ENCODE measurements around the gene ATG16L2.

ATG16L2 gene

DNA sequence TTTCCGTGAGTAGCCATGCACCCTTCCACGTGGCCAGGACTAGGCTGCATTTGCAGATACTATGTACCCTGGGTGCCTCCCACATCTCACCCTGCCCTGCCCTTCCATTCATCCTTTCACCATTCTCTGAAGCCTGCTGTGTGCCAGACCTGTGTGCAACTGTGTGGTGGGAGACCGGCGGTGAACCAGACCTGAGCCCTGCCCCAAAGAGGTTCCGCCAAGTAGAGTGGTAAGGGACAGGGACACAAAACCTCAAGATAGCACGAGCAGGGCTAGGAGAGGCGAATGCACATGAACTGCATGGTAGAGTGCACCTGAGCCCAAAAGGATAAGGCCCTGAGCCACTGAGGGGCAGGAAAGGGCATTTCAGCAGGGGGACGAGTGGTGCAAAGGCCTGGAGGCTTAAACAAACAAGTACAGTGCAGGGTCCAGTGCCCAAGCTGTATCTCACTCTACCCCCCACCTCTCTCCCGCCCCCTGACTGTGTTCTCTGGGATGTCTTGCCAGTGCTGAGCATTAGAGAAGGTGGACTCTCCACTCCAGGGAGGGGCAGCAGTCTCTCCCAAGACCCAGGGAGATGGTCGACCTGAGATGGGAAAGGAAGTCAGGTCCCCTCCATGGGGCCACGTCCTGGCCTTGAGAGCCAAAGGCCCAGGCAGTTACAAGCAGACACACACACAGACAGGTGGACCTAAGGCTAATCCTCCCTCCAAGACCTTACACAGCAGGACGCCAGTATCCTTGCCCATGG lies 47.9 kb upstream of the ATG16L2 start:
- TF ChIP-seq RARB (CRISPR knock-in tag; IDR thresholded peaks at IDR 0.05) (no peak), PATZ1 (CRISPR knock-in tag; IDR thresholded peaks at IDR 0.05; ENCODE audit: borderline replicate concordance) (no peak), ZC3H10 (CRISPR knock-in tag; IDR thresholded peaks at IDR 0.05) (no peak), ZNF8 (CRISPR knock-in tag; IDR thresholded peaks at IDR 0.05) (no peak), CSDC2 (CRISPR knock-in tag; IDR thresholded peaks at IDR 0.05) (no peak), ISL1 (CRISPR knock-in tag; IDR thresholded peaks at IDR 0.05) (no peak), SNAI2 (CRISPR knock-in tag; IDR thresholded peaks at IDR 0.05) (no peak), ZFP3 (CRISPR knock-in tag; IDR thresholded peaks at IDR 0.05) (no peak), ESRRG (CRISPR knock-in tag; IDR thresholded peaks at IDR 0.05) (no peak), ARNTL (CRISPR knock-in tag; IDR thresholded peaks at IDR 0.05; ENCODE audit: borderline replicate concordance, low read depth) (no peak), GLIS3 (CRISPR knock-in tag; IDR thresholded peaks at IDR 0.05) (no peak), ZNF70 (CRISPR knock-in tag; IDR thresholded peaks at IDR 0.05) (no peak), BACH2 (CRISPR knock-in tag; IDR thresholded peaks at IDR 0.05; ENCODE audit: borderline replicate concordance) (no peak), ZNF565 (CRISPR knock-in tag; conservative IDR thresholded peaks at IDR 0.05; ENCODE audit: low read depth) (no peak), CREB5 (CRISPR knock-in tag; IDR thresholded peaks at IDR 0.05; ENCODE audit: low read depth) (no peak)
- TF ChIP-seq, protein P1, sequence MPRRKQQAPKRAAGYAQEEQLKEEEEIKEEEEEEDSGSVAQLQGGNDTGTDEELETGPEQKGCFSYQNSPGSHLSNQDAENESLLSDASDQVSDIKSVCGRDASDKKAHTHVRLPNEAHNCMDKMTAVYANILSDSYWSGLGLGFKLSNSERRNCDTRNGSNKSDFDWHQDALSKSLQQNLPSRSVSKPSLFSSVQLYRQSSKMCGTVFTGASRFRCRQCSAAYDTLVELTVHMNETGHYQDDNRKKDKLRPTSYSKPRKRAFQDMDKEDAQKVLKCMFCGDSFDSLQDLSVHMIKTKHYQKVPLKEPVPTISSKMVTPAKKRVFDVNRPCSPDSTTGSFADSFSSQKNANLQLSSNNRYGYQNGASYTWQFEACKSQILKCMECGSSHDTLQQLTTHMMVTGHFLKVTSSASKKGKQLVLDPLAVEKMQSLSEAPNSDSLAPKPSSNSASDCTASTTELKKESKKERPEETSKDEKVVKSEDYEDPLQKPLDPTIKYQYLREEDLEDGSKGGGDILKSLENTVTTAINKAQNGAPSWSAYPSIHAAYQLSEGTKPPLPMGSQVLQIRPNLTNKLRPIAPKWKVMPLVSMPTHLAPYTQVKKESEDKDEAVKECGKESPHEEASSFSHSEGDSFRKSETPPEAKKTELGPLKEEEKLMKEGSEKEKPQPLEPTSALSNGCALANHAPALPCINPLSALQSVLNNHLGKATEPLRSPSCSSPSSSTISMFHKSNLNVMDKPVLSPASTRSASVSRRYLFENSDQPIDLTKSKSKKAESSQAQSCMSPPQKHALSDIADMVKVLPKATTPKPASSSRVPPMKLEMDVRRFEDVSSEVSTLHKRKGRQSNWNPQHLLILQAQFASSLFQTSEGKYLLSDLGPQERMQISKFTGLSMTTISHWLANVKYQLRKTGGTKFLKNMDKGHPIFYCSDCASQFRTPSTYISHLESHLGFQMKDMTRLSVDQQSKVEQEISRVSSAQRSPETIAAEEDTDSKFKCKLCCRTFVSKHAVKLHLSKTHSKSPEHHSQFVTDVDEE (CRISPR knock-in tag; IDR thresholded peaks at IDR 0.05): no peak
- no peak for ATAC-seq

DNA sequence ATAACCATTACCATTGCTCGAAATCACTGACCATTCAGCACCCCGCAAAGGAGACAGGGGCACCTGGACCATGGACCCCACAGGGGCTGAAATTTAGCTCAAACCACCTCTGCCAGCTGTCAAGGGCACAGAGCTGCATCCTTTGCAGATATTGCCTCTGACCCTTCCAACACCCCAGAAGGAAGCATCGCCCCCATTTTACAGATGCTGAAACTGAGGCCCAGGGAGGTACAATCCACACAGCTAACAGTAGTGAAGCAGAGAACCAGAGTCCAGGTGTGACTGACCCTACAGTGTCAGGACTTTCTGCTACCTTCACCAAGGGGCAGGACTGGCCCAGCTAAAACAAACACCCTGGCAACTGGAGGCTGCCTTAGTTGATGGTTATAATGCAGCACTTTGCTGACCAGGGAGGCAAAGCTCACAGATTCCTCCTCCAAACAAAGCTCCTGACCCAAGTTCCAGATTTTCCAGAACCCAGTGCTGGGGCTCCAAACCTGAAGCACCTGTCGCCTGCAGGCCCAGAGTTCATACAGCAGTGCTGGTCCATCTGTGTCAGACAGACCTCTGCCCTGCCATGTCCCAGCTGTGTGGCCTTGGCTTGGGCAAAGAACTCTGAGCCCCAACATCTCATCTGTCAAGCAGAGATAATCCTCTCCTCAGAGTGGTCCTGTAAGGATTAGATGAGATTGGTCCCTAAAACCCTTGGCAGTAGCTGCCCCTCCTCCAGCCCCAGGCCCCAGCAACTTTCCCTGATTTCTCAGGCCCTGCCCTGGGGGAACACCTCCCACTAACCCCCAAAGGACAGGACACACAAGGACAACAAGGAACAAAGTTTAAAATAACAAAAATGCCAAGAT lies 46.8 kb upstream of the ATG16L2 start:
- no peak for ATAC-seq
- TF ChIP-seq OSR1 (CRISPR knock-in tag; IDR thresholded peaks at IDR 0.05): no peak
- TF ChIP-seq RARB (CRISPR knock-in tag; IDR thresholded peaks at IDR 0.05): no peak
- TF ChIP-seq TOX (CRISPR knock-in tag; IDR thresholded peaks at IDR 0.05; ENCODE audit: borderline replicate concordance): no peak
- no peak for TF ChIP-seq ZFP30 (CRISPR knock-in tag; IDR thresholded peaks at IDR 0.05)
- no peak for TF ChIP-seq PPARA (CRISPR knock-in tag; IDR thresholded peaks at IDR 0.05; ENCODE audit: borderline replicate concordance)
- TF ChIP-seq POU6F1 (CRISPR knock-in tag; IDR thresholded peaks at IDR 0.05; ENCODE audit: borderline replicate concordance, low read depth): no peak
- TF ChIP-seq BACH2 (CRISPR knock-in tag; IDR thresholded peaks at IDR 0.05; ENCODE audit: borderline replicate concordance): no peak
- no peak for TF ChIP-seq ZFP3 (CRISPR knock-in tag; IDR thresholded peaks at IDR 0.05)
- no peak for TF ChIP-seq ZC3H10 (CRISPR knock-in tag; IDR thresholded peaks at IDR 0.05)
- TF ChIP-seq ZNF565 (CRISPR knock-in tag; conservative IDR thresholded peaks at IDR 0.05; ENCODE audit: low read depth): no peak
- TF ChIP-seq, protein P1 (CRISPR knock-in tag; IDR thresholded peaks at IDR 0.05): no peak
- TF ChIP-seq CSRNP3 (CRISPR knock-in tag; IDR thresholded peaks at IDR 0.05): no peak
- TF ChIP-seq ARNTL (CRISPR knock-in tag; IDR thresholded peaks at IDR 0.05; ENCODE audit: borderline replicate concordance, low read depth): no peak
- no peak for TF ChIP-seq SNAI2 (CRISPR knock-in tag; IDR thresholded peaks at IDR 0.05)
